Stimulated activated CD4-positive, alpha-beta T cell treated with anti-CD3 and anti-CD28 coated beads, Interleukin-1b, Interleukin-23, amount 100 ng/mL, for 24 hours (primary cell): ENCODE data around the gene FRYL.
"Not testable (repeated sequence)": the region's sequence is repeated elsewhere in the genome, so short reads cannot be mapped to it uniquely, and the experiment has no call there.

ENCODE experiments used
- DNase-seq, 4 experiments: peaks; one replicate each; pipeline ENCODE4 v3.0.0-alpha.2; 2020; ENCODE audit warnings: low read depth in 4 of 4, low spot score in 1 of 4

Gene FRYL

DNA sequence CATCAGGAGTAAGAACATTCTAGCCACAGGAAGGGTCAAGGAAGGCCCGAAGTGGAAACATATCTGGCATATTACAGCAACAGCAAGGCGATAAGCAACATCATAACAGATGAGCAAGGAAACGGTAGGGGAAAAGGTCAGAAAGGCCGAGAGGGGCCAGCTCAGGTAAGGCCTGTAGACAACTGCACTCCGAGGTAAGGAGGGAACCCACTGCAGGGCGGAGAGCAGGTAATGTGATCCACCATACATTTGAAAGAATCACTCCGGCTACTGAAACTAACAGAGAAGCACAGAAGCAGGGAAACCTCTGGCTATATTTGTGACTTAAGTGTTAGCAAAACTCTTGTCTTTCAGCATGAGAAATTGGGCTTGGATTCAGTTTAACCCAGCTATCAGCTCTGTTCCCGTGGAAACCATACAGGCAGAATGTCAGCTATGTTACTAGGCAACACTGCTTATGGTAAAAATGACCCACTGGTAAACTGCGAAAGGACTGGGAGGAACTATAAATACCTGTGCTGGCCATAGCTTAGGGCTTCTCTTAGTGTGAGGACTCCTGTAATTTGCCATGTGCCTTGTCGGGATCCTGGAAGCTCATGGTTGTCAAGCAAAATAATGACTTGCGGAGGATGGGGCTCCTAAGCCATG is 31.0 kb downstream of the FRYL start:
- no peak for DNase-seq

DNA sequence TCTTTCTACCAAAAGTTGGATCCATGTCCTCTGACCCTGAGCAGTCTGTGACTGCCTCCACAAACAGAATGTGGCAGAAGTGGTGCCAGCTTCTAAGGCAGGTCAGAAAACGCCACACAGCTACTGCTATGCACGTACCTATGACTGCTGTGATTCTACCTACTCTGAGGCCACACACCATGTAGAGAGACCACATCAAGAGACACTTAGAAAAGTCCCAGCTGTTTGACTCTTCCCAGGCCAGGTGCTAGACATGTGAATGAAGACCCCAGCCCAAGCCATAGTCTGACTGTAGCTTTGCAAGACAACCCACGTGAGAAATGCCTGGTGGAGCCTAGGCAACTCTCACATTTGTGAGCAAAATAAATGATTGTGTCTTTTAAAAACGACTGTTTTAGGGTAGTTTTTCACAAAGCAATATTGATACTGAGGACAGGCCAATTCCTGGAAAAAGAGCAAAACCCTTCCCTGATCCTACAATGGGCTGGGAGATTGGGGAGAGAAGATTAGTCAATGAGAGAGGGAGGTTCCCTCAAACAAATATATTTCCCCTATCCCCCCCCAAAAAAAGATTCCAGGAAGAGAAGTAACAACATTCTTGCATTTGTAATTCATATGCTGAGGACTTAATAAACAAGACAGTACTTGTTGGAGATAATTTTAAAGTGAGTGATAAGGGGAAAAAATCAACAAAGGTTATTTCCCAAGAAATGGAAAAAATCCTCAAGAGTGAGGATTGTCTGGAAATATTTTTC is 33.3 kb downstream of the FRYL start:
- DNase-seq = no peak

- DNase-seq = not testable (repeated sequence)
Measured at GRCh38 chr4:48745223-48745622, 34.9 kb downstream of the FRYL start.

- no peak for DNase-seq
Measured at GRCh38 chr4:48742412-48742811, 37.7 kb downstream of the FRYL start.

DNA sequence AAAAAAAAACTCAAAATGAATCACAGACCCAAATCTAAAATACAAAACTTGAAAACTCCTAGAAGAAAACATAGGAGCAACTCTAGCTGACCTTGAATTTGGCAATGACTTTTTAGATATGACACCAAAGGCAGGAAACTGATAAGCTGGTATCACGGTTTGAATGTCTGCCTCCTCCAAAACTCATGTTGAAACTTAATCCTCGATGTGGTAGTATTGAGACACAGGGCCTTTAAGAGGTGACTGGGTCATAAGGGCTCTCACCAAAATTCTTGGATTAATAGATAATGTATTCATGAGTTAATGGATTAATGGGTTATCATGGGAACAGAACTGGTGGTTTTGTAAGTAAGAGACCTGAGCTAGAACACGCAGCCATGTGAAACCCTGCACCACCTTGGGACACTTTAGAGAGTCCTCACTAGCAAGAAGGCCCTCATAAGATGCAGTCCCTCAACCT is 40.5 kb downstream of the FRYL start:
- no peak for DNase-seq

DNA sequence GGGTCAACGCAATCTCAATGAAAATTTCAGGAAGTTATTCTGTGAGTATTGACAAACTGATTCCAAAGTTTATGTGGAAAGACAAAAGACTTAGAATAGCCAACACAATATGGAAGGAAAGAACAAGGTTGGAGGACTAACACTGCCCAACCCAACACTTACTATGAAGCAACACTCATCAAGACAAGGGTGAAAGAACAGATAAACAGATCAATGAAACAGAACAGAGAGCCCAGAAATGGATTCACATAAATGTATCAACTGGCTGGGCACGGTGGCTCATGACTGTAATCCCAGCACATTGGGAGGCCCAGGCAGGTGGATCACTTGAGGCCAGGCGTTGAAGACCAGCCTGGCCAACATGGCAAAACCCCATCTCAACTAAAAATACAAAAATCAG is 41.2 kb downstream of the FRYL start:
- no peak for DNase-seq

DNA sequence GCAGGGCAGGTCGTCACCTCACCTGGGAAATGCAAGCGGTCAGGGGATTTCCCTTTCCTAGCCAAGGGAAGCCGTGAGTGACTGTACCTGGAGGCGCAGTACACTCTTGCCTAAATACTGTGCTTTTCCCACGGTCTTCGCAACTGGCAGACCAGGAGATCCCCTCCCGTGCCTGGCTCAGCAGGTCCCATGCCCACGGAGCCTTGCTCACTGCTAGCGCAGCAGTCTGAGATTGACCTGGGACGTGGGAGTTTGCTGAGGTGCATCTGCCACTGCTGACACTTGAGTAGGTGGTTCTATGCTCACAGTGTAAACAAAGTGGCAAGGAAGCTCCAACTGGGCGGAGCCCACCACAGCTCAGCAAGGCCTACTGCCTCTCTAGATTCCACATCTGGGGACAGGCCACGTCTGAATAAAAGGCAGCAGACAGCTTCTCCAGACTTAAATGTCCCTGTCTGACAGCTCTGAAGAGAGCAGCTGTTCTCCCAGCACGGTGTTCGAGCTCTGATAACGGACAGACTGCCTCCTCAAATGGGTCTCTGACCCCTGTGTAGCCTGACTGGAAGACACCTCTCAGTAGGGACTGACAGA is 51.1 kb downstream of the FRYL start:
- DNase-seq = peak in 1 of 4 experiments; percentile 21

GRCh38 chr4:48727666-48728459 is 52.2 kb downstream of the FRYL start:
- no peak for DNase-seq

DNA sequence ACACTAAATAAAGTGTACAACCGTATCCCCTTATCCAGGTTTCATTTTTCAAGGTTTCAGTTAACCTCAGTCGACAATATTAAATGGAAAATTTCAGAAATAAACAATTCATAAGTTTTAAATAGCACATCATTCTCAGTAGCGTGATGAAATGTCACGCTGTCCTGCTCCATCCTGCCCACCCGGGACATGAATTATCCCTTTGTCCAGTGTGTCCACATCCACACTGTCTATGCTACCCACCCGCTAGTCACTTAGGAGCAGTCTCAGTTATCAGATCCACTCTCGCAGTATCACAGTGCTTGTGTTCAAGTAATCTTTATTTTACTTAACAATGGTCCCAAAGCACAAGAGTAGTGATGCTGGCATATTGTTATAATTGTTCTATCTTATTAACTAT is 54.7 kb downstream of the FRYL start:
- no peak for DNase-seq

- DNase-seq = no peak
Measured at GRCh38 chr4:48722509-48723446, 57.3 kb downstream of the FRYL start.

DNA sequence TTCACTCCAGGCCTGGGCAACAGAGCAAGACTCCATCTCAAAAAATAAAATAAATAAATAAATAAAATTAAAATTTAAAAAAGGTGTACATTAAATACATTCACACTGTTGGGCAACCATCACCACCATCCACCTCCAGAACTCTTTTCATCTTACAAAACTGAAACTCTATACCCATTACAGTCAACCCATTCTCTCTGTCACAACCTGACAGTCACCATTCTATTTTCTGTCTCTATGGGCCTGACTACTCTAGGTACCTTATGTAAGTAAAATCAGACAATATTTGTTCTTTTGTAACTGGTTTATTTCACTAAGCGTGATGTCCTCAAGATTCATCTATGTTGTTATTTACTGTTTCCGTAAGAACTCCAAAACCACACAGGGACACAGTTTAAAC is 59.6 kb downstream of the FRYL start:
- DNase-seq = no peak

DNA sequence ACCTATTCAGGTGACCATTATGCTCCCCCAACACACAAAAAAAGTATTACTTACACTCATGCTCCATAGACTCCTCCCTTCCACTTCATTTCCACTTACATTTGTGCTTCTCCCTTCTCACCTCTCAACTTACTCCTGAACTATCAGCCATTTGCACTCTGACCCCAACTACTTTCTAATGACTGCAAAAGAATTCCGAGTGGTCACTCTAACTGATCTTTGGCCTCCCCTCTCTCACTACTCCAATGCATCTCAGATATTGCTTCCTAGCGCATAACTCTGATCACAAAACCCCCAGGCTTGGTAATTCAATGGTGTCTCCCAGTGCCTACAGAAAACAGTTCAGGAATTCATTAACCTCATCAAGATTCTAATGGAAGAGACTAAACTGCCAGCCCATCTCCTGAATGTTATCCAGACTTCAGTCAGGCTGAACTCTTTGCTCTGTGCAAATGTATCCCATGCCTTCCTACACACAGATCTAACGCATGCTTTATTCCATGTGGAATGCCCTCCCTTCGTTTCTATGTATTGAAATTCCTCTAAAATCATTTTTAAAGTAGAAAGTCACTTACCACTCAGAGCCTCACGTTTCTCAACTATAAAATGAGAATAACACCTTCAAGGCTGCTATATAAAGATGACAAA is 61.1 kb downstream of the FRYL start:
- DNase-seq = no peak

GRCh38 chr4:48716285-48716684 is 63.8 kb downstream of the FRYL start:
- DNase-seq = not testable (repeated sequence)

DNA sequence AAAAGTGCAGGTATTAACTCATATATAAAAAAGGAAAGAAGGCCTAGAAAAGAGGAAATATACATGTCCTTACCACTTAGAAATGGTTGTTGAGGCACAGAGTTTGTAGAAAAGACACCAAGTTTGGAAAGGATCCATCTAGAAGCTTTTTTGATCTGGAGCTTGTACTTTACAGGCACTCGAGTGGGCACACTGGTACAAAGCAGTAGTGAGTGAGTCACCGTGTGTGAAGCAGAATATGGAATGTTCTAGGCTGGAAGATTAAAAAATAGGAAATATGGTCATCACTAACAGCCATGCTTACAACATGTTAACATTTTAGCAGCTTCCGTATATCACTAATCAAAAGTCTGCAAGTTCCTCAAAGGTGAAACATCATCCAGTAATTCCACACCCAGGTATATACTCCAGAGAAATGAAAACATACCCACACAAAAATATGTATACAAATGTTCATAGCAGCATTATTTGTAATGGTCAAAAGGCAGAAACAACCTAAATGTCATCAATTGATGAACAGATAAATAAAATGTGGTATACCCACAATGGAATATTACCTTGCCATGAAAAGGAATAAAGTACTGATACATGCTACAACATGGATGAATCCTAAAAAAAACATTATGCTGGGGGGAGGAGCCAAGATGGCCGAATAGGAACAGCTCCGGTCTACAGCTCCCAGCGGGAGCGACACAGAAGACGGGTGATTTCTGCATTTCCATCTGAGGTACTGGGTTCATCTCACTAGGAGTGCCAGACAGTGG is 69.5 kb downstream of the FRYL start:
- DNase-seq = no peak

DNA sequence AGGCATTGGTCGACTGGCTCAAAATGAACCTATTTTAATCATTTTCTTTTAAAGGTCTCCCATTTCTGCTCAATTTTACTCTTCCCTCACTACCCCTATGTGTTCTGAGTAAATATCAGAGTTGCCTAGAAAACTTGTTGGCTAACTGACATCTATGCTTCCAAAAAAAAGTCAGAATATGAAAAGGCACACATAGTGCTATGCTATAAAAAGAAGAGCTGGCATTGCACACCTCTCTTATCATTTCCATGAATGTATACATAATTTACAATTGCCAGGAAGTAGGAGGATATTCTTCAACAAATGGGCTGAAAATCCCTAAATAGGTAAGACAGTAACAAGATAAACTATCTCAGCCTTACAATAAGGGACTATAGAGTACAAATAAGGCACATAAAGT is 70.2 kb downstream of the FRYL start:
- DNase-seq = no peak

DNA sequence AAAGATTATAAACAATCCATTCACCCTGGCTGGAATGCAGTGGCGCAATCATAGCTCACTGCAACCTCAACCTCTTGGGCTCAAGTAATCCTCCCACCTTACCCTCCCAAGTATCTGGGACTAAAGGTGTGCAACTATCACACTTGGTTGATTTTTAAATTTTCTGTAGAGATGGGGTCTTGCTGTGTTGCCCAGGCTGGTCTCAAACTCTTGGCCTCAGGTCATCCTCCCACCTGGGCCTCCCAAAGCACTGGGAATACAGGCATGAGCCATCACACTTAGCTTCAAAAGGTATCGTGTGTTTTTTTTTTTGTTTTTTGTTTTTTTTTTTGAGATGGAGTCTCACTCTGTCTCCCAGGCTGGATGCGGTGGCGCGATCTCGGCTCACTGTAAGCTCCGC is 71.5 kb downstream of the FRYL start:
- DNase-seq = no peak

DNA sequence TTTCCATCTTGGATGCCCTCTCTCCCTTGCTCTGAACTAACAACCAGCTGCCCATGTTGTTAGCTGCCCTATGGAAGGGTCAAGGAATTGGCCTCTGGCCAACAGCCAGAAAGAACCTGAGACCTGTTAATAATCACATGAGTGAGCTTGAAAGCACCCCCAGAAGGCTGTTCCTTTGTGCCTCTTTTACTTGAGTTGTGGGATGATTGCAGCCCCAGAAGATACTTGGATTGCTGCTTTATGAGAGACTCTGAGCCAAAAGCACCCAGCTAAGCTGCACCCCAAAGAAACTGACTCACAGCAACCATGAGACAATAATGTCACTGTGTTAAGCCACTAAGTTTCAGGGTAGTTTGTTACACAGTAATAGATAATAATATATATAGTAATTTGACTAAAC is 73.3 kb downstream of the FRYL start:
- no peak for DNase-seq

GRCh38 chr4:48705609-48706008 is 74.5 kb downstream of the FRYL start:
- no peak for DNase-seq

DNA sequence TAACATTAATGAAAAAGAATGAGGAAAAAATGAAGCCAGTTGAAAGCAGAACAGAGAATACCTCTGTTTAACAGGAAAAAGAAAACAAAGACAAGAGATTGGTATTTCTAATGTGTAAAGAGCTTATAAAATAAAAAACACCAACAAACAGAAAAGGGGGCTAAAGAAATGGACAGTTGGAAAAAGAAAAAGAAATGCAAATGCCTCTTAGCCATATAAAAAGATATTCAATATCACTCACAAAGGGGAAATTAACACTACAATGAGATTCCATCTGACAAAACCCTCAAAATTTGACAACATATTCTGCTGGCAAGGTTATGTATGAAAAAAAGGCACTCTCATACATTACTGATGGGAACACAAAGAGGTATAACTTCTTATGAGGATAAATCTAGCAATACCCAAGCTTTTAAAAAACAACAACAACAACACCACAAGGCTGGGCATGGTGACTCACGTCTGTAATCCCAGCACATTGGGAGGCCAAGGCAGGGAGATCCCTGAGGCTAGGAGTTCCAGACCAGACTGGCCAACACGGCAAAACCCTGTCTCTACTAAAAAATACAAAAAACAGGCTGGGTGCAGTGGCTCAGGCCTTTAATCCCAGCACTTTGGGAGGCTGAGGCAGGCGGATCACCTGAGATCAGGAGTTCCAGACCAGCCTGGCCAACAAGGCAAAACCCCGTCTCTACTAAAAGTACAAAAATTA is 75.8 kb downstream of the FRYL start:
- DNase-seq = no peak
